Common myeloid progenitor, CD34-positive (primary cell): ENCODE measurements around the gene ATP6V0A4.
"Not testable (repeated sequence)": the region's sequence is repeated elsewhere in the genome, so short reads cannot be mapped to it uniquely, and the experiment has no call there.

Source experiments
- CTCF ChIA-PET: fragments of 350-600 bp; sonication (Branson Sonifier 250); formaldehyde crosslinking; loops from one replicate; lab custom pipeline; 2021; ENCODE audit warnings: antibody characterized with exemption; lab: Charles Lee
- POLR2A ChIA-PET: fragments of 350-600 bp; sonication (Branson Sonifier 250); formaldehyde crosslinking; loops from one replicate; lab custom pipeline; 2021; ENCODE audit warnings: antibody characterized with exemption; lab: Charles Lee
- DNase-seq, 3 donors: peaks; one replicate each; pipeline versions ENCODE4 v3.0.0 to v3.0.0-alpha.2; 2013
- H3K27ac ChIP-seq, 2 experiments: 1 replicate in 1 of 2; 2 replicates in 1 of 2; pipeline ENCODE4 v1.7.0; 2013; ENCODE audit warnings: inconsistent platforms in 2 of 2, low read length in 2 of 2, mild to moderate bottlenecking in 2 of 2, low read depth in 1 of 2, moderate library complexity in 1 of 2; ENCODE audit not compliant: severe bottlenecking in 2 of 2, insufficient read depth in 1 of 2, poor library complexity in 1 of 2
- H3K27me3 ChIP-seq, 5 experiments: replicated peaks in 2 of 5; 1 replicate in 3 of 5; 2 replicates in 2 of 5; pipeline versions ENCODE4 v1.6.1 to v1.7.0; 2013; ENCODE audit warnings: low read length in 4 of 5, mild to moderate bottlenecking in 2 of 5, moderate library complexity in 2 of 5, inconsistent platforms in 1 of 5; ENCODE audit not compliant: insufficient read depth in 5 of 5, control insufficient read depth in 4 of 5
- H3K36me3 ChIP-seq, 4 experiments: 1 replicate in 2 of 4; 2 replicates in 2 of 4; pipeline versions ENCODE4 v1.6.1 to v1.7.0; 2013; ENCODE audit warnings: low read length in 3 of 4, control low read depth in 1 of 4, mild to moderate bottlenecking in 1 of 4; ENCODE audit not compliant: control insufficient read depth in 4 of 4, insufficient read depth in 4 of 4
- H3K4me1 ChIP-seq, 4 experiments: 1 replicate in 3 of 4; 2 replicates in 1 of 4; pipeline versions ENCODE4 v1.6.1 to v1.7.1; 2013; ENCODE audit warnings: low read length in 3 of 4, mild to moderate bottlenecking in 3 of 4, control low read depth in 1 of 4, inconsistent platforms in 1 of 4, moderate library complexity in 1 of 4; ENCODE audit not compliant: control insufficient read depth in 4 of 4, insufficient read depth in 4 of 4; ENCODE audit errors: control extremely low read depth in 1 of 4
- H3K4me3 ChIP-seq, 7 experiments: 1 replicate in 4 of 7; 2 replicates in 3 of 7; pipeline versions ENCODE4 v1.5.1 to v1.7.0; 2013; ENCODE audit warnings: mild to moderate bottlenecking in 7 of 7, low read length in 6 of 7, moderate library complexity in 6 of 7, inconsistent platforms in 2 of 7, low read depth in 2 of 7, control low read depth in 1 of 7; ENCODE audit not compliant: insufficient read depth in 4 of 7, control insufficient read depth in 1 of 7; ENCODE audit errors: extremely low read depth in 1 of 7
- H3K9me3 ChIP-seq, 5 experiments: 1 replicate in 4 of 5; 2 replicates in 1 of 5; pipeline versions ENCODE4 v1.6.1 to v1.7.1; 2013; ENCODE audit warnings: low read length in 4 of 5, mild to moderate bottlenecking in 2 of 5, inconsistent platforms in 1 of 5, low read depth in 1 of 5, moderate library complexity in 1 of 5; ENCODE audit not compliant: control insufficient read depth in 4 of 5, insufficient read depth in 2 of 5; ENCODE audit errors: control extremely low read depth in 1 of 5
- WGBS: methylation state at CpG from one replicate; pipeline ENCODE4 v1.1.5; 2013; ENCODE audit not compliant: insufficient coverage; 5-methylcytosine and 5-hydroxymethylcytosine counted together

The ATP6V0A4 gene

GRCh38 chr7:138731733-138732132 is 66.3 kb downstream of the ATP6V0A4 start:
- H3K9me3 ChIP-seq, POLR2A ChIA-PET, H3K27me3 ChIP-seq, H3K4me3 ChIP-seq, H3K27ac ChIP-seq, CTCF ChIA-PET, DNase-seq, H3K4me1 ChIP-seq, H3K36me3 ChIP-seq: not testable (repeated sequence)
- WGBS: 100% methylated on average over 2 of the region's 5 CpGs

GRCh38 chr7:138729444-138729843 is 68.6 kb downstream of the ATP6V0A4 start:
- Histone ChIP-seq H3K4me1 (no peaks in the 10 kb centered on the region), H3K27ac (no peak overlapping the region), H3K36me3 (no peaks in the 10 kb centered on the region), H3K27me3 (no peaks in the 10 kb centered on the region), H3K4me3 (no peak overlapping the region), H3K9me3 (no peaks in the 10 kb centered on the region)
- WGBS: 95% methylated on average over 6 of the region's 9 CpGs
- CTCF ChIA-PET: interaction anchor here (0.6 kb wide), 1 partner anchor 287 kb away, joined by 5 read pairs; no protein-coding TSS in a partner anchor
- POLR2A ChIA-PET: no interaction called here
- DNase-seq: no peak

- Histone ChIP-seq H3K36me3 (no peaks in the 10 kb centered on the region), H3K9me3 (no peaks in the 10 kb centered on the region), H3K4me3 (no peak overlapping the region), H3K27me3 (no peaks in the 10 kb centered on the region), H3K27ac (no peak overlapping the region), H3K4me1 (no peaks in the 10 kb centered on the region)
- WGBS: 89% methylated on average over 9 of the region's 10 CpGs
- CTCF ChIA-PET: interaction anchor here (1.0 to 1.1 kb wide), 2 partner anchors 10 to 11 kb away, joined by 3 to 4 read pairs; no protein-coding TSS in a partner anchor
- POLR2A ChIA-PET: interaction anchor here (0.5 kb wide), 1 partner anchor 17 kb away, joined by 5 read pairs; no protein-coding TSS in a partner anchor
- DNase-seq: no peak
Measured at GRCh38 chr7:138727336-138728099, 70.5 kb downstream of the ATP6V0A4 start.

- 89% methylated on average over 8 of the region's 9 CpGs for WGBS
- CTCF ChIA-PET: interaction anchor here (0.7 to 1.1 kb wide), 3 partner anchors 11 to 141 kb away, joined by 3 to 4 read pairs (median 3); no protein-coding TSS in a partner anchor
- DNase-seq: no peak
- Histone ChIP-seq H3K27ac (no peak overlapping the region), H3K9me3 (no peaks in the 10 kb centered on the region), H3K36me3 (no peaks in the 10 kb centered on the region), H3K4me3 (no peak overlapping the region), H3K27me3 (no peaks in the 10 kb centered on the region), H3K4me1 (no peaks in the 10 kb centered on the region)
- POLR2A ChIA-PET: no interaction called here
Measured at GRCh38 chr7:138726288-138726687, 71.7 kb downstream of the ATP6V0A4 start.

GRCh38 chr7:138720286-138720685 is 77.7 kb downstream of the ATP6V0A4 start:
- H3K27me3 ChIP-seq: no peaks in the 10 kb centered on the region
- WGBS: 91% methylated on average over 1 of the region's 4 CpGs
- no peaks in the 10 kb centered on the region for H3K9me3 ChIP-seq
- H3K4me1 ChIP-seq: peaks cover 0 to 12% (median 7%) of the 10 kb centered on the region in 4 experiments
- H3K36me3 ChIP-seq: no peaks in the 10 kb centered on the region
- ChIA-PET CTCF (no interaction called here), POLR2A (no interaction called here)
- H3K4me3 ChIP-seq: no peak overlapping the region
- no peak overlapping the region for H3K27ac ChIP-seq
- no peak for DNase-seq

GRCh38 chr7:138716889-138717288 is 81.1 kb downstream of the ATP6V0A4 start:
- no peak overlapping the region for H3K4me3 ChIP-seq
- H3K27me3 ChIP-seq: no peaks in the 10 kb centered on the region
- ChIA-PET POLR2A (interaction anchor here (1.2 to 4.4 kb wide), 3 partner anchors 11 to 715 kb away, joined by 3 to 23 read pairs (median 23); partner anchors contain the start of gene CREB3L2), CTCF (interaction anchor here (0.7 to 2.4 kb wide), 5 partner anchors 13 to 112 kb away, joined by 3 to 6 read pairs (median 4); no protein-coding TSS in a partner anchor)
- H3K27ac ChIP-seq: no peak overlapping the region
- WGBS: 96% methylated on average over 5 of the region's 7 CpGs
- peaks cover 0 to 14% (median 10%) of the 10 kb centered on the region in 4 experiments for H3K4me1 ChIP-seq
- no peaks in the 10 kb centered on the region for H3K36me3 ChIP-seq
- H3K9me3 ChIP-seq: no peaks in the 10 kb centered on the region
- no peak for DNase-seq

GRCh38 chr7:138713191-138713590 is 84.8 kb downstream of the ATP6V0A4 start:
- 57% methylated on average over 5 of the region's 7 CpGs for WGBS
- H3K27me3 ChIP-seq: no peaks in the 10 kb centered on the region
- no peak overlapping the region for H3K27ac ChIP-seq
- CTCF ChIA-PET: interaction anchor here (0.6 to 1.0 kb wide), 6 partner anchors 8 to 296 kb away, joined by 3 to 5 read pairs (median 3); no protein-coding TSS in a partner anchor
- no peak overlapping the region for H3K4me3 ChIP-seq
- POLR2A ChIA-PET: no interaction called here
- no peaks in the 10 kb centered on the region for H3K36me3 ChIP-seq
- DNase-seq: no peak
- H3K4me1 ChIP-seq: peaks cover 1 to 23% (median 15%) of the 10 kb centered on the region in 4 experiments
- H3K9me3 ChIP-seq: no peaks in the 10 kb centered on the region
